ENCODE data around the gene LCN2. TPM values are rescaled to one million over a fixed set of nuclear protein-coding genes. Genes with fewer than 3 reads are reported as not detected.
A peak's percentile ranks its signal among the peaks of the same experiment; 100 is the strongest.

Gene LCN2
- total and polyA plus RNA-seq, 9 of the 15 experiments (the other 6 are each of a cell fraction or from before 2014, with no cell fraction given), result 0.10 to 1.2 (median 0.44) TPM; not detected in 1

GRCh38 chr9:128127568-128127989 lies 21.7 kb upstream of the LCN2 start, which contains the start of gene PTGES2 (continued):
- TF ChIP-seq TRIM25 (IDR thresholded peaks at IDR 0.05; ENCODE audit: borderline replicate concordance) (no peak), ZFP91 (CRISPR knock-in tag; IDR thresholded peaks at IDR 0.05) (peak; percentile 99), IRF2 (CRISPR knock-in tag; IDR thresholded peaks at IDR 0.05) (no peak), UBTF (IDR thresholded peaks at IDR 0.05; ENCODE audit: borderline replicate concordance in 1 of 2, low read depth in 2 of 2, low read length in 2 of 2) (peak in 1 of 2 experiments; percentile 18; a peak in 1 of 4 replicates), CSDE1 (IDR thresholded peaks at IDR 0.05) (no peak), HMGN3 (IDR thresholded peaks at IDR 0.05; ENCODE audit: borderline replicate concordance, extremely low read depth, insufficient read length, low read depth, low read length) (peak; percentile 54), ID3 (CRISPR knock-in tag; IDR thresholded peaks at IDR 0.05) (no peak), ID3 (tag; IDR thresholded peaks at IDR 0.05) (peak; percentile 72; the same call in 1 of the 2 replicates), ZNF217 (CRISPR knock-in tag; IDR thresholded peaks at IDR 0.05) (no peak), BRF1 (IDR thresholded peaks at IDR 0.05; ENCODE audit: borderline replicate concordance, extremely low read depth, insufficient read length) (no peak), VEZF1 (CRISPR knock-in tag; IDR thresholded peaks at IDR 0.05) (no peak), RNF2 (IDR thresholded peaks at IDR 0.05) (no peak), DACH1 (IDR thresholded peaks at IDR 0.05; ENCODE audit: partially characterized antibody) (no peak), SP2 (IDR thresholded peaks at IDR 0.05; ENCODE audit: extremely low read depth, low read depth, low read length, poor library complexity, severe bottlenecking) (no peak), POLR2G (IDR thresholded peaks at IDR 0.05; ENCODE audit: low read depth, low read length) (peak; percentile 86), RCOR1 (IDR thresholded peaks at IDR 0.05; ENCODE audit: borderline replicate concordance in 1 of 2, low read depth in 2 of 2, low read length in 2 of 2) (no peak; a peak in 1 of 4 replicates), ZNF707 (CRISPR knock-in tag; conservative IDR thresholded peaks at IDR 0.05) (no peak), CBX1 (IDR thresholded peaks at IDR 0.05; ENCODE audit: low read depth) (no peak), KLF6 (CRISPR knock-in tag; IDR thresholded peaks at IDR 0.05; ENCODE audit: borderline replicate concordance) (no peak)
